ENCODE measurements around the gene GAK. TPM values are rescaled to one million over a fixed set of nuclear protein-coding genes. Genes with fewer than 3 reads are reported as not detected.

Gene GAK
- total RNA-seq, 4 donors from 2014 or later = 34.9 to 48.3 (median 44.5) TPM

DNA sequence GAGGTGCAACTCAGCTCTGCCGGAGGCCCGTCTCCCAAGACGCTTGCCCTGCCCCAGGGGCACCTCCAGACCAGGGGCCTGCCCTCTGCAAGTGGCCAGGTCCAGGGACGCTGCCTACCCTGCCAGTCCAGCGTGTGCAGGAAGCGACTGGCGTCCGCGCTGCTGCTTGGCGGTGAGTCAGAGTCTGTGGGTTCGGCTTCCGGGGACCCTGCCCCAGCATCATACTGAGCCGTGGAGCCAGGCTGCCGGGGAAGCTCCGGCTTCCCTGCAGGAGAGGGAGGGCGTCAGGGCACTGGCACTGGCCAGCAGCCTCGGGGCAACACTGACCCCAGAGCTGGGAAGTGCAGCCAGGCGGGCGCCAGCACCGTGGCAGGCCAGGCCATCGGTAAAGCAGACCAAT lies 63.7 kb downstream of the GAK start:
- ATAC-seq (no peak), DNase-seq (no peak)
- TF ChIP-seq, protein P1, sequence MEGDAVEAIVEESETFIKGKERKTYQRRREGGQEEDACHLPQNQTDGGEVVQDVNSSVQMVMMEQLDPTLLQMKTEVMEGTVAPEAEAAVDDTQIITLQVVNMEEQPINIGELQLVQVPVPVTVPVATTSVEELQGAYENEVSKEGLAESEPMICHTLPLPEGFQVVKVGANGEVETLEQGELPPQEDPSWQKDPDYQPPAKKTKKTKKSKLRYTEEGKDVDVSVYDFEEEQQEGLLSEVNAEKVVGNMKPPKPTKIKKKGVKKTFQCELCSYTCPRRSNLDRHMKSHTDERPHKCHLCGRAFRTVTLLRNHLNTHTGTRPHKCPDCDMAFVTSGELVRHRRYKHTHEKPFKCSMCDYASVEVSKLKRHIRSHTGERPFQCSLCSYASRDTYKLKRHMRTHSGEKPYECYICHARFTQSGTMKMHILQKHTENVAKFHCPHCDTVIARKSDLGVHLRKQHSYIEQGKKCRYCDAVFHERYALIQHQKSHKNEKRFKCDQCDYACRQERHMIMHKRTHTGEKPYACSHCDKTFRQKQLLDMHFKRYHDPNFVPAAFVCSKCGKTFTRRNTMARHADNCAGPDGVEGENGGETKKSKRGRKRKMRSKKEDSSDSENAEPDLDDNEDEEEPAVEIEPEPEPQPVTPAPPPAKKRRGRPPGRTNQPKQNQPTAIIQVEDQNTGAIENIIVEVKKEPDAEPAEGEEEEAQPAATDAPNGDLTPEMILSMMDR (IDR thresholded peaks at IDR 0.05 in 4 of 5, conservative IDR thresholded peaks at IDR 0.05 in 1 of 5) = no peak
- TF ChIP-seq POLR2A (IDR thresholded peaks at IDR 0.05) = no peak
- in situ Hi-C loops (cut with MboI; ENCODE audit: low sequenced_read_pairs in 4 of 4) (no loop called here), intact Hi-C loops (cut with DNase I; ENCODE audit: low total_unique reads) (no loop called here)
- Histone ChIP-seq H3K27me3 (no peaks in the 10 kb centered on the region), H3K4me3 (no peak overlapping the region), H3K4me1 (no peaks in the 10 kb centered on the region), H3K27ac (no peak overlapping the region), H3K9me3 (no peaks in the 10 kb centered on the region), H3K36me3 (peaks cover 0 to 77% of the 10 kb centered on the region in 2 donors)

DNA sequence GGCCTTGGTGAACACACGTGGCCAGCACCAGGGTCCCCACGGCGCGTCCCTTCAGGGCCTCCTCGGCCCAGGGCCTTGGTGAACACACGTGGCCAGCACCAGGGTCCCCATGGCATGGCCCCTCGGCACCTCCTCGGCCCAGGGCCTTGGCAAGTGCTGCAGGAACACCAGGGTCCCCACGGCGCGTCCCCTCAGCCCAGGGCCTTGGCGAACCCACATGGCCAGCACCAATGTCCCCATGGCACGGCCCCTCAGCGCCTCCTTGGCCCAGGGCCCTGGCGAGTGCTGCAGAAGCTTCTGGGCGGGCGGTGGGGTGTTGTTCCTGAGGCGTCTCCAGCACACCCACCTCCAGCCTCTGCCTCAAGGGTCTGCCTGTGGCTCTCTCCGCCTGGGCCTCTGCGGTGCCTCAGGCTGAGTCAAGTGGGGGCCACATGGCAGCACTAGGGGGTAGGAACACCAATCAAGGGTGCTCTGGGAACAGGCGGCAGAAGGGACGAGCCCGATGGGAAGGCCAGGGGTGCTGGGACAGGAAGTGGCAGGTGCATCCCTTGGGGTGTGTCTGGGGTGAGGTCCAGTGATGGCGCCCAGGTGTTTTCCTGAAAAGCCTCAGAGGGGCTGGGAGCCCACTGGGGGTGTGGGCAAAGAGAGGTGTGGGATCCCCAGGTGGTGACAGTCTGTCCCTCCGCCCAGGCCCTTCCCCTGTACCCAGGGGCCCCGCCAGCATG lies 64.4 kb downstream of the GAK start:
- in situ Hi-C loops (cut with MboI; ENCODE audit: low sequenced_read_pairs in 4 of 4) = no loop called here
- Histone ChIP-seq H3K27me3 (no peaks in the 10 kb centered on the region), H3K4me1 (no peaks in the 10 kb centered on the region), H3K9me3 (no peaks in the 10 kb centered on the region), H3K36me3 (peaks cover 0 to 84% of the 10 kb centered on the region in 2 donors), H3K4me3 (no peak overlapping the region), H3K27ac (no peak overlapping the region)
- ATAC-seq = no peak
- no peak for DNase-seq
- TF ChIP-seq POLR2A (IDR thresholded peaks at IDR 0.05) = no peak
- TF ChIP-seq, protein P1 (IDR thresholded peaks at IDR 0.05 in 4 of 5, conservative IDR thresholded peaks at IDR 0.05 in 1 of 5) = no peak
- intact Hi-C loops (cut with DNase I; ENCODE audit: low total_unique reads) = no loop called here

DNA sequence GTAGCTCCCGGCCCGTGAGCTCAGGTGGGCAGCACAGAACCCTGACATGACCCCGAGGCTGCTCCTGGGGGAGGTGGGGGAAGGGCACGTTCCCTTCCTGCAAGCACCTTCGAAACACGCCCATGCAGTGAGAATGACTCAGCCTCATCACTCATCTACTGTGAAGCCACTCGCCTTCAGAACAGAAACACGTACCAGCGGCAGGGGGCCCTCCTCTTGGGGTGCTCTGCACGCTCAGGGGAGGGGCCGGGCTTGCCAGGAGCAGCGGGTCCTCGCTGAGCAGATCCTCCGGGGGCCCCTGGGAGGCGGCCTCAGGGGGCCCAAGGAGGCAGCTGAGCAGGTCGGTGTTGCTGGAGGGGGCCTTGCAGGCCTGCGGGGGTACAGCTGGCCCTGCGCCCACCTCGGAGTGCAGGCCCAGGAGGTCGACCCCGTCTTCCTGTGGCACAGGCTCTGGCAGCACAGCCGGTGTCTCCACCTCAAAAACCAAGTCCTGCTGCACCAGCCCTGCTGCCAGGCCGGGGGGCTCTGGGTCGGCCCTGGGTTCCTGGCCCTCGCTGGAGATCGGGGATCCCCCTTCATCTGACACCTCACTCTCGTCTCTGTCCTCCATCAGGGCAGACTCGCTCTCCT lies 65.2 kb downstream of the GAK start:
- DNase-seq (no peak), ATAC-seq (no peak)
- Histone ChIP-seq H3K9me3 (no peaks in the 10 kb centered on the region), H3K27ac (no peak overlapping the region), H3K4me3 (no peak overlapping the region), H3K27me3 (no peaks in the 10 kb centered on the region), H3K36me3 (peaks cover 0 to 87% of the 10 kb centered on the region in 2 donors), H3K4me1 (no peaks in the 10 kb centered on the region)
- in situ Hi-C loops (cut with MboI; ENCODE audit: low sequenced_read_pairs in 4 of 4) (no loop called here), intact Hi-C loops (cut with DNase I; ENCODE audit: low total_unique reads) (no loop called here)
- no peak for TF ChIP-seq POLR2A (IDR thresholded peaks at IDR 0.05)
- TF ChIP-seq, protein P1 (IDR thresholded peaks at IDR 0.05 in 4 of 5, conservative IDR thresholded peaks at IDR 0.05 in 1 of 5) = no peak

DNA sequence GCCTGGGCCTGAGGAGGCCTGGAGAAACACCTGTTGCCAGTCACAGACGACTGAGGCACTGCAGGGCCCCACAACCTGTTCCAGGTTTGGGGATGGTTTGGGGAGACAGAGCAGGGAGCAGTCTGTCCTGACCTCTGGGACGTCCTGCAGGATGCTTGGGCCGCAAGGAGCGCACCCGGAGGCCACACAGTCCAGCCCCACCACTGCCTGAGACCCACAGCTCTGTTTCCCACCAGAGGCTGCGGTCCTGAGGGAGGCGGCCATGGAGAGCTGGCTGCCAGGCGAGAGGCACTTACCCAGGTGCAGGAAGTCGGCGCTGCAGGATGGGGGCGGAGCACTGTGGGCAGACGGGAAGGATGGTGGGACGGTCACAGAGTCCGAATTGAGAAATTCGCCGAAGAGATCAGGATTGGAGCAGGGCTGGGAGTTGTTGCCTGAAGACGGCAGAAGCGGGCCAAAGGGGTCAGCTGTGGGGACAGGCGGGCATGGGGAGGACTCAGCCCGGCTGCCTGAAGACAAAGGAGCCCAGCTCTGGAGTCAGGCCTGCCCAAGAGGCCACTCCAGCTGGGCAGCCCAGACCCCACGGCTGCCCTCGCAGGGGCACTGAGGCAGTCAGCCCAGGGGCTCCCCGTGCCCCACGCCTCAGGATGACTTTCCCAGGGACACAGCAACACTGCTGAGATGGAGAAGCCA lies 65.9 kb downstream of the GAK start:
- Histone ChIP-seq H3K4me1 (no peaks in the 10 kb centered on the region), H3K36me3 (peaks cover 0 to 94% of the 10 kb centered on the region in 2 donors), H3K27me3 (no peaks in the 10 kb centered on the region), H3K4me3 (no peak overlapping the region), H3K27ac (no peak overlapping the region), H3K9me3 (no peaks in the 10 kb centered on the region)
- no peak for DNase-seq
- ATAC-seq = no peak
- in situ Hi-C loops (cut with MboI; ENCODE audit: low sequenced_read_pairs in 4 of 4) (no loop called here), intact Hi-C loops (cut with DNase I; ENCODE audit: low total_unique reads) (no loop called here)
- no peak for TF ChIP-seq POLR2A (IDR thresholded peaks at IDR 0.05)
- TF ChIP-seq, protein P1 (IDR thresholded peaks at IDR 0.05 in 4 of 5, conservative IDR thresholded peaks at IDR 0.05 in 1 of 5) = no peak

Measured in gastrocnemius medialis (tissue), 4 donors.